ENCODE measurements around the gene SGSM2. TPM values are rescaled to one million over a fixed set of nuclear protein-coding genes. Genes with fewer than 3 reads are reported as not detected.

The SGSM2 gene
- total and polyA plus RNA-seq, 2 of the 13 experiments (the other 11 are each of a cell fraction or from before 2014, with no cell fraction given) = 30.4 to 51.3 TPM

DNA sequence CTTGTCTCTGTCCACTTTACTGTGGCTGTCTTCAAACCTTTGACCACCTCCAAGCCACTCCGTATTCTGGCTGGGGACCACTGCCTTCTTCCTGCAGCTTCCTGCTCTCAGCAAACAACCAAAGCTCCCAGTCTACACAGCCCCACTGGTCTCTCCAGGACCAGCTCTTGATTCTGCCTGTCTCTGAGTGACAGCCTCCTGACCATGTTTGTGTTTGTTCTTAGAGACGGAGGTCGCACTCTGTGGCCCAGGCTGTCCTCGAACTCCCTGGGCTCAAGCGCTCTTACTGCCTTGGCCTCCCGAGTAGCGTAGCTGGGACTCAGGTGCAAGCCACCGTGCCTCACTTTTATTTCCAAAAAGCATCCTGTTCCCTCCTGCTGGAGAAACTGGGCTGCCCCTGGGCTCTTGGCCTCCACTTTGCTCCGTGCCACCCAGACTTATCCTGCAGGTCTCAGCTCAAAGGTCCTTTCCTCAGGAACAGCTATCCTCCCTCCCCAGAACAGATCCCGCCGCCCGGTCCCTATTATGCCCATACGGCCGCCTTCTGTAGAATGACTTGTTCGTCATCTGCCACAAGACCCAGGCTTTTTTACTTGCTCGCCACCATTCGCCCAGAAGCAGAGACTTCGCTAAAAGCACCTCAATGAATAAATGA lies 54.4 kb downstream of the SGSM2 start (continued):
- TF ChIP-seq ZNF775 (CRISPR knock-in tag; IDR thresholded peaks at IDR 0.05; ENCODE audit: borderline replicate concordance) = no peak
- TF ChIP-seq, protein P1, sequence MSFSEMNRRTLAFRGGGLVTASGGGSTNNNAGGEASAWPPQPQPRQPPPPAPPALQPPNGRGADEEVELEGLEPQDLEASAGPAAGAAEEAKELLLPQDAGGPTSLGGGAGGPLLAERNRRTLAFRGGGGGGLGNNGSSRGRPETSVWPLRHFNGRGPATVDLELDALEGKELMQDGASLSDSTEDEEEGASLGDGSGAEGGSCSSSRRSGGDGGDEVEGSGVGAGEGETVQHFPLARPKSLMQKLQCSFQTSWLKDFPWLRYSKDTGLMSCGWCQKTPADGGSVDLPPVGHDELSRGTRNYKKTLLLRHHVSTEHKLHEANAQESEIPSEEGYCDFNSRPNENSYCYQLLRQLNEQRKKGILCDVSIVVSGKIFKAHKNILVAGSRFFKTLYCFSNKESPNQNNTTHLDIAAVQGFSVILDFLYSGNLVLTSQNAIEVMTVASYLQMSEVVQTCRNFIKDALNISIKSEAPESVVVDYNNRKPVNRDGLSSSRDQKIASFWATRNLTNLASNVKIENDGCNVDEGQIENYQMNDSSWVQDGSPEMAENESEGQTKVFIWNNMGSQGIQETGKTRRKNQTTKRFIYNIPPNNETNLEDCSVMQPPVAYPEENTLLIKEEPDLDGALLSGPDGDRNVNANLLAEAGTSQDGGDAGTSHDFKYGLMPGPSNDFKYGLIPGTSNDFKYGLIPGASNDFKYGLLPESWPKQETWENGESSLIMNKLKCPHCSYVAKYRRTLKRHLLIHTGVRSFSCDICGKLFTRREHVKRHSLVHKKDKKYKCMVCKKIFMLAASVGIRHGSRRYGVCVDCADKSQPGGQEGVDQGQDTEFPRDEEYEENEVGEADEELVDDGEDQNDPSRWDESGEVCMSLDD (CRISPR knock-in tag; IDR thresholded peaks at IDR 0.05; ENCODE audit: borderline replicate concordance) = no peak
- no peak for TF ChIP-seq ZNF549 (CRISPR knock-in tag; IDR thresholded peaks at IDR 0.05)
- 0 out of 2 replicates have a peak, but pooled peaks have one; percentile 27 for TF ChIP-seq ZNF605 (CRISPR knock-in tag; IDR thresholded peaks at IDR 0.05)
- TF ChIP-seq ZNF768 (CRISPR knock-in tag; IDR thresholded peaks at IDR 0.05) = 0 out of 2 replicates have a peak, but pooled peaks have one; percentile 56
- no peak for TF ChIP-seq ZNF343 (CRISPR knock-in tag; IDR thresholded peaks at IDR 0.05)
- no peak for TF ChIP-seq ZNF550 (CRISPR knock-in tag; IDR thresholded peaks at IDR 0.05; ENCODE audit: borderline replicate concordance)
- TF ChIP-seq NFE2L1 (CRISPR knock-in tag; IDR thresholded peaks at IDR 0.05; ENCODE audit: borderline replicate concordance) = no peak
- TF ChIP-seq ZFP90 (CRISPR knock-in tag; IDR thresholded peaks at IDR 0.05; ENCODE audit: borderline replicate concordance) = no peak

Measured in HepG2 (cell line).